ENCODE results near the gene SRBD1.

SRBD1 gene

GRCh38 chr2:45595721-45596435, 15.2 kb downstream of the SRBD1 start:
- DNase-seq: no peak

GRCh38 chr2:45591073-45591472, 20.0 kb downstream of the SRBD1 start:
- no peak for DNase-seq

- DNase-seq: no peak
Measured at GRCh38 chr2:45588158-45588829, 22.8 kb downstream of the SRBD1 start.

- no peak for DNase-seq
Measured at GRCh38 chr2:45586600-45586999, 24.5 kb downstream of the SRBD1 start.

- DNase-seq: no peak
Measured at GRCh38 chr2:45585267-45585861, 25.7 kb downstream of the SRBD1 start.

- DNase-seq: no peak
Measured at GRCh38 chr2:45583977-45584376, 27.1 kb downstream of the SRBD1 start.

- no peak for DNase-seq
Measured at GRCh38 chr2:45582522-45582921, 28.5 kb downstream of the SRBD1 start.

GRCh38 chr2:45578056-45578843, 32.8 kb downstream of the SRBD1 start:
- DNase-seq: no peak

GRCh38 chr2:45577441-45577840, 33.6 kb downstream of the SRBD1 start:
- DNase-seq: no peak

GRCh38 chr2:45575881-45576280, 35.2 kb downstream of the SRBD1 start:
- no peak for DNase-seq

GRCh38 chr2:45572979-45573378, 38.1 kb downstream of the SRBD1 start:
- no peak for DNase-seq

GRCh38 chr2:45571940-45572339, 39.1 kb downstream of the SRBD1 start:
- no peak for DNase-seq

GRCh38 chr2:45570671-45571334, 40.3 kb downstream of the SRBD1 start:
- DNase-seq: no peak

- DNase-seq: no peak
Measured at GRCh38 chr2:45568935-45569334, 42.1 kb downstream of the SRBD1 start.

- DNase-seq: no peak
Measured at GRCh38 chr2:45567974-45568789, 42.9 kb downstream of the SRBD1 start.

- DNase-seq: no peak
Measured at GRCh38 chr2:45567288-45567963, 43.6 kb downstream of the SRBD1 start.

- DNase-seq: no peak
Measured at GRCh38 chr2:45559436-45559835, 51.6 kb downstream of the SRBD1 start.

- DNase-seq: no peak
Measured at GRCh38 chr2:45554742-45555140, 56.3 kb downstream of the SRBD1 start.

GRCh38 chr2:45554073-45554741, 56.9 kb downstream of the SRBD1 start:
- DNase-seq: no peak

- no peak for DNase-seq
Measured at GRCh38 chr2:45551862-45552261, 59.2 kb downstream of the SRBD1 start.

- DNase-seq: no peak
Measured at GRCh38 chr2:45545943-45546342, 65.1 kb downstream of the SRBD1 start.
